A549 (cell line): ENCODE measurements around the gene USP6NL.

Experiments
- CBX8 ChIP-seq: fragments of 200-600 bp; sonication (generic); IDR thresholded peaks from 2 replicates; pipeline ENCODE4 v1.6.1; 2016
- CHD4 ChIP-seq: fragments of 200-600 bp; sonication (generic); IDR thresholded peaks from 2 replicates; pipeline ENCODE4 v1.6.1; 2016; ENCODE audit warnings: antibody characterized with exemption, mild to moderate bottlenecking, borderline replicate concordance
- CTCF ChIP-seq: fragments of >200 bp; sonication (Bioruptor Twin); formaldehyde crosslinking; IDR thresholded peaks from 3 replicates; pipeline ENCODE4 v1.5.1; 2016
- ELK1 ChIP-seq: fragments of 150-350 bp; IDR thresholded peaks from 2 replicates; pipeline ENCODE4 v1.6.1; 2014; ENCODE audit warnings: low read depth, mild to moderate bottlenecking, low read length
- EP300 ChIP-seq, 2 experiments: fragments of >200 bp; sonication (Bioruptor Twin); formaldehyde crosslinking; IDR thresholded peaks; 2 replicates in 1 of 2; 3 replicates in 1 of 2; pipeline ENCODE4 v1.6.1; 2016 to 2017
- MYC ChIP-seq: IDR thresholded peaks from 2 replicates; pipeline ENCODE4 v1.6.1; 2012; ENCODE audit warnings: mild to moderate bottlenecking, inconsistent platforms, low read length, improper control_type of control experiment, borderline replicate concordance
- POLR2A ChIP-seq: IDR thresholded peaks from 2 replicates; pipeline ENCODE4 v1.6.1; 2012; ENCODE audit warnings: mild to moderate bottlenecking, low read length
- RCOR1 ChIP-seq: fragments of 150-350 bp; IDR thresholded peaks from 2 replicates; pipeline ENCODE4 v1.6.1; 2014; ENCODE audit warnings: antibody characterized with exemption, low read length, low read depth

DNA sequence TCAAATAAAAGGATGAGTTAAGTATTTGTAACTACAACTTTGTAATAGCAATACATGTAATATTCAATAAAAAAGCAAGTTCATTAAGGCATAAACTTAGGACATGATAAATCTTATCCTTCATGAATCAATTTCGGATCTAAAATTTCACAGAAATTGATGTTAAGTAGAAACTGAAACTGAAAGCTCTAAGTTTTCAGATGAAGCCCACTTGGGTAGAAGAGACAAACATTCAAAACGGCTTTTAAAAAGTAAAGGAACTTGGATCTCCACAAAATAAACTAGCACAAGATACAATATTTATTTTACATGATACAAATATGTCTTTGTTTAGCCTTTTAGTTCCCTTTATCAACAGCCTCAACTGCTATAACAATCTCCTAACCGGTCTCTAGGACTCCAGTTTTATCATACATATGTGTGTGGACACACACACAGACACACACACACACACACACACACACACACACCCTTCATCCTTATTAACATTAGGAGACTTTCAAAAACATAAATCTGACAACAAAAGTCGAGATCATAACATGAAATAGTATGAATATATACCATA lies 83.7 kb downstream of the USP6NL start:
- TF ChIP-seq CBX8: no peak
- no peak for TF ChIP-seq EP300 (IDR thresholded peaks at IDR 0.05)
- TF ChIP-seq CTCF: no peak
- no peak for TF ChIP-seq MYC
- no peak for TF ChIP-seq CHD4
- no peak for TF ChIP-seq RCOR1
- TF ChIP-seq ELK1: no peak
- no peak for TF ChIP-seq POLR2A
